HCT116 (cell line): ENCODE results near the gene ZNF398. TPM values are rescaled to one million over a fixed set of nuclear protein-coding genes. Genes with fewer than 3 reads are reported as not detected.

Experiments
- ATAC-seq: fragments of 200-7000 bp; cut with Tn5 transposase; 2 replicates; pipeline ENCODE4 v1.9.1; 2020; ENCODE audit warnings: mild to moderate bottlenecking, moderate library complexity
- BruUV-seq: library from RNA; stranded (reverse); fragments of 400-500 nt; replicated peaks from 2 replicates; lab custom pipeline; 2021; lab: Mats Ljungman, UMichigan
- CTCF ChIA-PET: fragments of 300-600 bp; sonication (Branson Sonifier 250); formaldehyde crosslinking; loops from one replicate; lab custom pipeline; 2021; ENCODE audit warnings: antibody characterized with exemption; lab: Charles Lee
- POLR2A ChIA-PET: fragments of 300-600, 350-600 bp; sonication (Branson Sonifier 250); formaldehyde crosslinking; loops from one replicate; lab custom pipeline; 2021; ENCODE audit warnings: antibody characterized with exemption; lab: Charles Lee
- RAD21 ChIA-PET, 2 experiments: fragments of 300-600 bp; sonication (Branson Sonifier 250); formaldehyde crosslinking; loops; one replicate each; lab custom pipeline; 2023; ENCODE audit warnings: low total read pairs in 2 of 2; ENCODE audit not compliant: uncharacterized antibody in 2 of 2, unreplicated experiment in 2 of 2, low non-redundant PET in 1 of 2; lab: Charles Lee
- DNase-seq: peaks from one replicate; pipeline ENCODE4 v3.0.0-alpha.2; 2010; ENCODE audit warnings: low read depth, low spot score
- H2AFZ ChIP-seq: fragments of 200-600 bp; shearing (Covaris generic), sonication (generic); 2 replicates; pipeline ENCODE4 v1.6.1; 2017; ENCODE audit warnings: low read depth, mixed run types, mixed read lengths, antibody characterized with exemption, low read length; ENCODE audit not compliant: poor library complexity, severe bottlenecking
- H3K27ac ChIP-seq: 2 replicates; pipeline ENCODE4 v1.5.1; 2012; ENCODE audit warnings: low read depth, low read length
- H3K27me3 ChIP-seq: fragments of 200-600 bp; sonication (generic); 2 replicates; pipeline ENCODE4 v1.6.1; 2016; ENCODE audit warnings: mixed run types, low read length, mixed read lengths; ENCODE audit not compliant: insufficient read depth
- H3K36me3 ChIP-seq, 2 experiments: fragments of 200-500 bp in 1 of 2; fragments of 200-600 bp in 1 of 2; sonication (Bioruptor generic) in 1 of 2; sonication (generic) in 1 of 2; 2 replicates each; pipeline versions ENCODE4 v1.5.1 to v1.6.1; 2014 to 2016; ENCODE audit warnings: low read length in 2 of 2, inconsistent platforms in 1 of 2, mixed read lengths in 1 of 2, mixed run types in 1 of 2; ENCODE audit not compliant: insufficient read depth in 2 of 2, control insufficient read depth in 1 of 2
- H3K4me1 ChIP-seq, 2 experiments: fragments of 200-600 bp in 1 of 2; sonication (generic) in 1 of 2; 2 replicates each; pipeline versions ENCODE4 v1.5.1 to v1.6.1; 2012 to 2017; ENCODE audit warnings: low read length in 2 of 2, inconsistent platforms in 1 of 2, mild to moderate bottlenecking in 1 of 2, mixed read lengths in 1 of 2, mixed run types in 1 of 2, moderate library complexity in 1 of 2; ENCODE audit not compliant: insufficient read depth in 2 of 2, control insufficient read depth in 1 of 2
- H3K4me2 ChIP-seq: fragments of 200-600 bp; sonication (generic); 2 replicates; pipeline ENCODE4 v1.6.1; 2017; ENCODE audit warnings: mixed run types, low read length, mixed read lengths
- H3K4me3 ChIP-seq, 2 experiments: fragments of 200-600 bp in 1 of 2; sonication (generic) in 1 of 2; replicated peaks in 1 of 2; 2 replicates each; pipeline ENCODE4 v1.5.1; 2011 to 2016; ENCODE audit warnings: low read length in 2 of 2, control low read depth in 1 of 2, low read depth in 1 of 2, mild to moderate bottlenecking in 1 of 2, mixed read lengths in 1 of 2, mixed run types in 1 of 2
- H3K79me2 ChIP-seq: fragments of 200-600 bp; sonication (generic); 2 replicates; pipeline ENCODE4 v1.6.1; 2017; ENCODE audit warnings: mild to moderate bottlenecking, mixed run types, low read length, moderate library complexity, mixed read lengths; ENCODE audit not compliant: insufficient read depth
- H3K9ac ChIP-seq: fragments of 200-600 bp; sonication (generic); 2 replicates; pipeline ENCODE4 v1.6.1; 2016; ENCODE audit warnings: low read length, mixed read lengths
- H3K9me2 ChIP-seq: fragments of 200-600 bp; sonication (generic), shearing (Covaris generic); 2 replicates; pipeline ENCODE4 v1.6.1; 2017; ENCODE audit warnings: mixed run types, mild to moderate bottlenecking, moderate library complexity; ENCODE audit not compliant: insufficient read depth
- H3K9me3 ChIP-seq, 2 experiments: fragments of 200-500 bp in 1 of 2; fragments of 200-600 bp in 1 of 2; sonication (Bioruptor generic) in 1 of 2; sonication (generic) in 1 of 2; 2 replicates each; pipeline ENCODE4 v1.6.1; 2014 to 2017; ENCODE audit warnings: low read length in 2 of 2, mixed read lengths in 2 of 2, inconsistent platforms in 1 of 2, low read depth in 1 of 2, mild to moderate bottlenecking in 1 of 2, mixed run types in 1 of 2, moderate library complexity in 1 of 2; ENCODE audit not compliant: control insufficient read depth in 1 of 2, insufficient read depth in 1 of 2
- H4K20me1 ChIP-seq: fragments of 200-600 bp; sonication (generic), shearing (Covaris generic); 2 replicates; pipeline ENCODE4 v1.6.1; 2017; ENCODE audit warnings: mixed run types, mild to moderate bottlenecking, moderate library complexity; ENCODE audit not compliant: insufficient read depth
- JUND ChIP-seq: IDR thresholded peaks from 2 replicates; pipeline ENCODE4 v1.6.1; 2012
- POLR2AphosphoS5 ChIP-seq: IDR thresholded peaks from 2 replicates; pipeline ENCODE4 v1.6.1; 2011; ENCODE audit warnings: mild to moderate bottlenecking, low read depth, low read length, moderate library complexity
- intact Hi-C: fragments of 100-400 bp; cut with micrococcal nuclease; formaldehyde crosslinking; loops from 2 replicates; pipeline ENCODE4 v1.10.0; 2022
- total RNA-seq: library from RNA; stranded (reverse); gene quantifications from one replicate; pipeline ENCODE4 v1.2.1, GENCODE V29; 2021; ENCODE audit not compliant: unreplicated experiment

The ZNF398 gene
- total RNA-seq, 1 experiment from 2014 or later: 14.1 TPM

GRCh38 chr7:149228831-149229471, 81.7 kb downstream of the ZNF398 start:
- DNase-seq (no peak), ATAC-seq (no peak)
- H3K4me1 ChIP-seq: peaks cover 17 to 25% of the 10 kb centered on the region in 2 experiments
- intact Hi-C loops: no loop called here
- H2AFZ ChIP-seq: no peak overlapping the region
- H3K4me2 ChIP-seq: no peak overlapping the region
- no peaks in the 10 kb centered on the region for H3K9me3 ChIP-seq
- H3K27me3 ChIP-seq: no peaks in the 10 kb centered on the region
- no peaks in the 10 kb centered on the region for H4K20me1 ChIP-seq
- no peak overlapping the region for H3K27ac ChIP-seq
- TF ChIP-seq JUND: no peak
- CTCF ChIA-PET: no interaction called here
- RAD21 ChIA-PET: no interaction called here
- POLR2A ChIA-PET: no interaction called here
- no peaks in the 10 kb centered on the region for H3K9me2 ChIP-seq
- H3K4me3 ChIP-seq: no peak overlapping the region
- peaks cover 0 to 11% of the 10 kb centered on the region in 2 experiments; a peak in 3 of 4 replicates for H3K36me3 ChIP-seq
- no peaks in the 10 kb centered on the region for H3K79me2 ChIP-seq
- BruUV-seq: TSS peak; percentile 33
- no peak overlapping the region for H3K9ac ChIP-seq

GRCh38 chr7:149229526-149229925, 82.3 kb downstream of the ZNF398 start:
- H3K36me3 ChIP-seq: peaks cover 0 to 9% of the 10 kb centered on the region in 2 experiments; a peak in 2 of 4 replicates
- DNase-seq (no peak), ATAC-seq (no peak)
- intact Hi-C loops: no loop called here
- H4K20me1 ChIP-seq: no peaks in the 10 kb centered on the region
- H3K9ac ChIP-seq: no peak overlapping the region
- TF ChIP-seq POLR2AphosphoS5: no peak
- no peak overlapping the region for H3K4me3 ChIP-seq
- H3K9me3 ChIP-seq: no peaks in the 10 kb centered on the region
- H3K4me2 ChIP-seq: no peak overlapping the region
- no peak overlapping the region for H3K27ac ChIP-seq
- no peaks in the 10 kb centered on the region for H3K79me2 ChIP-seq
- POLR2A ChIA-PET: no interaction called here
- CTCF ChIA-PET: no interaction called here
- RAD21 ChIA-PET: no interaction called here
- no TSS peak for BruUV-seq
- H3K4me1 ChIP-seq: peaks cover 20 to 31% of the 10 kb centered on the region in 2 experiments
- no peaks in the 10 kb centered on the region for H3K9me2 ChIP-seq
- H3K27me3 ChIP-seq: no peaks in the 10 kb centered on the region
- H2AFZ ChIP-seq: no peak overlapping the region
